ENCODE data around the gene CPNE6.

DNA sequence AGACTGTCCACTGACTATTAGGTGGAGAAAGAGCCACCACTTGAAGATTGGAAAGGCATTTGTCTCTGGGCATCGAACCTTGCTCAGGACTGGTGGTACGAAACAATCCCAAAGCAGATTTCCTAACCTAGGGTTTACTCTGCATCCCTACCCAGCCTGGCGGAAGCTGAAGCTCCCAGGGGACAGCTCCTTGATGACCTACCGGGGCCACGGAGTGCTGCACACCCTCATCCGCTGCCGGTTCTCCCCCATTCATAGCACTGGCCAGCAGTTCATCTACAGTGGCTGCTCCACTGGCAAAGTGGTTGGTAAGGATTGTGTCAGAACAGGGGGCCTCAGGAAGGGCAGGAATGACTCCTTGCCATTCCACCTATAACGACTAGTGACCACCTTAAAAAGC, 49.8 kb downstream of the CPNE6 start:
- no peak for TF ChIP-seq ZNF274 (IDR thresholded peaks at IDR 0.05; ENCODE audit: low read depth, low read length)
- no peak for TF ChIP-seq SUZ12 (IDR thresholded peaks at IDR 0.05; ENCODE audit: extremely low read depth, insufficient read depth, insufficient read length)
- no peak for TF ChIP-seq YY1 (IDR thresholded peaks at IDR 0.05; ENCODE audit: insufficient read depth, insufficient read length)

Measured in NT2/D1 (cell line).